ENCODE data around the gene CAND1.

CAND1 gene

DNA sequence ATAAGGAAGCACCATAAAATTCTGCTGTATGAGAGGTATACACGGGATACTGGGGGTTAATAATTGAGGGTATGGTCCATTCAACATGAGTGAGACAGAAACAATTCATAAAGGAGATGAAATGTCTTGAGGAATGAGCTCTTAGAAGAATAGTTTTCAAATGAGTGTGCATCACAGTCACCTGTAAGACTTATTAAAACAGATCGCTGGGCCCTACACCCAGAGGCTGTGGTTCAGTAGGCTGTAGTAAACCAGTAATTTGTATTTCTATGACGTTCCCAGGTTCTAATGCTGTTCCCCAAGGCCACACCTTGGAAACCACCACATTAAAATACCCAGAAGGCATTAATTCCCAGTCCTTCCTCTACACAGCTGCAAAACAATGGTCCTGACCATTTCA, 49.6 kb downstream of the CAND1 start:
- WGBS, result 94% methylated on average over 3 of the region's 3 CpGs
- Histone ChIP-seq H3K4me3 (ENCODE audit: low read length) (no peak overlapping the region), H3K9ac (ENCODE audit: low read depth, low read length) (no peak overlapping the region), H3K36me3 (ENCODE audit: insufficient read depth, low read length) (peaks cover 65% of the 10 kb centered on the region), H3K4me1 (ENCODE audit: insufficient read depth, low read length) (no peaks in the 10 kb centered on the region), H3K27me3 (ENCODE audit: insufficient read depth, low read length) (no peaks in the 10 kb centered on the region), H3K27ac (ENCODE audit: low read depth, low read length) (no peak overlapping the region), H3K9me3 (ENCODE audit: insufficient read depth, low read depth, low read length) (no peaks in the 10 kb centered on the region)

DNA sequence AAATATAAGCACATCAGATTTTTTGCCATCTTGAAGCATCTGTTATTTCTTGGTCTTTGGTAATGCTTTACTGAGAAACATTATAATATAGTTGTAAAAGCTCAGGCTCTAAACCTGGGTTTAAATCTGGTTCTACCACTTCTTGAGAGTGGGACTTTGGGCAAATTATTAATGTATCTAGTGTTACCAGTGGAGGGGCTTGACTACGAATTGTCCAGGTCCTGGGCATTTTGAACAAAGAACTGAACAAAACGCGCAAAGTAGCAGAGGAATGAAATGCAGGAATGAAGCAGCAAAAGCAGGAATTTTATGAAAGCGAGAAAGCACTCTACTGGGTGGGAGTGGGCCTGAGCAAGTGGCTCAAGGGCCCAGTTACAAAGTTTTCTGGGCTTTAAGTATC, 50.8 kb downstream of the CAND1 start:
- Histone ChIP-seq H3K27ac (ENCODE audit: low read depth, low read length) (no peak overlapping the region), H3K4me3 (ENCODE audit: low read length) (no peak overlapping the region), H3K36me3 (ENCODE audit: insufficient read depth, low read length) (peaks cover 54% of the 10 kb centered on the region), H3K9ac (ENCODE audit: low read depth, low read length) (no peak overlapping the region), H3K27me3 (ENCODE audit: insufficient read depth, low read length) (no peaks in the 10 kb centered on the region), H3K9me3 (ENCODE audit: insufficient read depth, low read depth, low read length) (peaks cover 5% of the 10 kb centered on the region; the same call in 1 of the 2 replicates), H3K4me1 (ENCODE audit: insufficient read depth, low read length) (no peaks in the 10 kb centered on the region)
- WGBS, result 94% methylated on average over 4 of the region's 4 CpGs

DNA sequence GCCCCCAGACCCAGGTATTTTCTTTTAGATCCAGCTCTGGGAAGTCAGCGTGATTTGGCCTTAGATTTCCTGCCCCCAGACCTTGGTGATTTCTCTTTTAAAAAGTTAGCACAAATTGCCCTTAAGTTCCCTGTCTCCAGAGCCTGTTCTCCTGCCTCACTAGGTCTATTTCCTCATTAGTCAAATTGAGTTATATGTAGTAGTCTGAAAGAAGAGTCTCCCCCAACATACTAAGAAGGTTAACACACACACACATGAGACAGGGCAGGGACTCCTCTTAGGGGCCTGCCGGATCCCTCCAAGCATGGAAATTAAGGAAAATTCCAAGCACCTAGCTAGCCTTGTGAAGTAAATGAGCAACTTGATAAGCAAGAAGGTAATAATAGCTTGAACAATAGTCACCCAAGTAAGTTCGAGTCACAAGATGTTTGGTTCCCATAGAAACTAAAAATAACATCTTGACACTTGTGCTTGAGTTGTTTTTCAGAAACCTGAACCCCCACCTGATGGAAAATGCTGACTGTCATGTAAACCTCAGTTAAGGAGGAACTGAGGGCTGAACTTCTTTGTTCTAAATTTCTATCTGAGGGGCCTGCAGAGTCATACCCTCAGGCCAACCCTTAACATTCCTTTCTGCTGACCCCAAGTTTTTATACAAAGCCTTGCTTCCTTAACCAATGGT, 51.6 kb downstream of the CAND1 start:
- Histone ChIP-seq H3K27ac (ENCODE audit: low read depth, low read length) (no peak overlapping the region), H3K4me1 (ENCODE audit: insufficient read depth, low read length) (no peaks in the 10 kb centered on the region), H3K27me3 (ENCODE audit: insufficient read depth, low read length) (no peaks in the 10 kb centered on the region), H3K9ac (ENCODE audit: low read depth, low read length) (no peak overlapping the region), H3K9me3 (ENCODE audit: insufficient read depth, low read depth, low read length) (peaks cover 5% of the 10 kb centered on the region; the same call in 1 of the 2 replicates), H3K36me3 (ENCODE audit: insufficient read depth, low read length) (peaks cover 48% of the 10 kb centered on the region), H3K4me3 (ENCODE audit: low read length) (no peak overlapping the region)
- WGBS, result 95% methylated on average over 3 of the region's 3 CpGs

GRCh38 chr12:67322580-67322979, 53.4 kb downstream of the CAND1 start:
- Histone ChIP-seq H3K4me3 (ENCODE audit: low read length) (no peak overlapping the region), H3K9ac (ENCODE audit: low read depth, low read length) (no peak overlapping the region), H3K4me1 (ENCODE audit: insufficient read depth, low read length) (no peaks in the 10 kb centered on the region), H3K9me3 (ENCODE audit: insufficient read depth, low read depth, low read length) (peaks cover 5% of the 10 kb centered on the region; the same call in 1 of the 2 replicates), H3K27me3 (ENCODE audit: insufficient read depth, low read length) (no peaks in the 10 kb centered on the region), H3K36me3 (ENCODE audit: insufficient read depth, low read length) (peaks cover 34% of the 10 kb centered on the region), H3K27ac (ENCODE audit: low read depth, low read length) (no peak overlapping the region)
- 88% methylated on average over 12 of the region's 12 CpGs for WGBS

DNA sequence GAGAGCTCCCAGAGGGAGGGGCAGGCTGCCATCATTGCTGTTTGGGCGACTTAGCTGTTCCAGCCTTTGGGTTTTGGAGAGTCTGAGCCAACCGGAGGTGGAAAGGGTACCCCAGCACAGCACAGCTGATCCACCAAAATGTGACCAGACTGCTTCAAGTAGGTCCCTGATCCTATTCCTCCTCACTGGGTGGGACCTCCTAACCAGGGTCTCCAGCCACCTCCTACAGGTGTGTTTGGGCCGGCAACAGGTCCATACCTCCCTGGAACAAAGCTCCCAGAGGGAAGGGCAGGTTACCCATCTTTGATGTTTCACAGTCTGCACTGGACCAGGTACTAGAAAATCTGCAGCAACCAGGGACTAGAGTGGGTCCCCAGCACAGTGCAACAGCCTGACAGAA, 53.8 kb downstream of the CAND1 start:
- peaks cover 31% of the 10 kb centered on the region for H3K36me3 ChIP-seq (ENCODE audit: insufficient read depth, low read length)
- H3K9me3 ChIP-seq (ENCODE audit: insufficient read depth, low read depth, low read length), result peaks cover 5% of the 10 kb centered on the region; the same call in 1 of the 2 replicates
- H3K4me1 ChIP-seq (ENCODE audit: insufficient read depth, low read length), result no peaks in the 10 kb centered on the region
- no peak overlapping the region for H3K27ac ChIP-seq (ENCODE audit: low read depth, low read length)
- no peaks in the 10 kb centered on the region for H3K27me3 ChIP-seq (ENCODE audit: insufficient read depth, low read length)
- H3K9ac ChIP-seq (ENCODE audit: low read depth, low read length), result no peak overlapping the region
- H3K4me3 ChIP-seq (ENCODE audit: low read length), result no peak overlapping the region
- WGBS, result 96% methylated on average over 3 of the region's 3 CpGs

- Histone ChIP-seq H3K4me3 (ENCODE audit: low read length) (no peak overlapping the region), H3K9me3 (ENCODE audit: insufficient read depth, low read depth, low read length) (peaks cover 5% of the 10 kb centered on the region; the same call in 1 of the 2 replicates), H3K36me3 (ENCODE audit: insufficient read depth, low read length) (peaks cover 6% of the 10 kb centered on the region; the same call in 1 of the 2 replicates), H3K27me3 (ENCODE audit: insufficient read depth, low read length) (no peaks in the 10 kb centered on the region), H3K4me1 (ENCODE audit: insufficient read depth, low read length) (no peaks in the 10 kb centered on the region), H3K9ac (ENCODE audit: low read depth, low read length) (no peak overlapping the region), H3K27ac (ENCODE audit: low read depth, low read length) (no peak overlapping the region)
Measured at GRCh38 chr12:67326637-67327036, 57.5 kb downstream of the CAND1 start.

DNA sequence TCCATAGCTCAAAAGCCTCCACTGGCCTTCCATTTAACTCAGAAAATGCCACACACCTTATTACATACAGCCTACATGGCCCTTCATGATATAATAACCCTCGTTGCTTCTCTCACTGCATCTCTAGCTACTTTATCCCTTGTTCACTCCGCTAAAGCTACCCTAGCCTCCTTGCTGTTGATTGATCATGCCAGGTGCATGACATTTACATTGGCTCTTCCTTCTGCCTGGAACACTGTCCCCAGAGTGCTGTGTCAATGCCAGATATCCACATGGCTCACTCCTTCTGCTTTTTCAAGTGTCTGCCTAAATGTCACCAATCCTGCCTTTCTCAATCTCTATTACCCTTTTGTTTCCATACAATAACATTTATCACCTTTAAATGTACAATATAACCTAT, 58.3 kb downstream of the CAND1 start:
- H3K4me1 ChIP-seq (ENCODE audit: insufficient read depth, low read length), result no peaks in the 10 kb centered on the region
- no peak overlapping the region for H3K4me3 ChIP-seq (ENCODE audit: low read length)
- peaks cover 5% of the 10 kb centered on the region; the same call in 1 of the 2 replicates for H3K9me3 ChIP-seq (ENCODE audit: insufficient read depth, low read depth, low read length)
- H3K36me3 ChIP-seq (ENCODE audit: insufficient read depth, low read length), result no peaks in the 10 kb centered on the region
- WGBS, result 90% methylated on average over 2 of the region's 2 CpGs
- no peak overlapping the region for H3K9ac ChIP-seq (ENCODE audit: low read depth, low read length)
- no peaks in the 10 kb centered on the region for H3K27me3 ChIP-seq (ENCODE audit: insufficient read depth, low read length)
- H3K27ac ChIP-seq (ENCODE audit: low read depth, low read length), result no peak overlapping the region

DNA sequence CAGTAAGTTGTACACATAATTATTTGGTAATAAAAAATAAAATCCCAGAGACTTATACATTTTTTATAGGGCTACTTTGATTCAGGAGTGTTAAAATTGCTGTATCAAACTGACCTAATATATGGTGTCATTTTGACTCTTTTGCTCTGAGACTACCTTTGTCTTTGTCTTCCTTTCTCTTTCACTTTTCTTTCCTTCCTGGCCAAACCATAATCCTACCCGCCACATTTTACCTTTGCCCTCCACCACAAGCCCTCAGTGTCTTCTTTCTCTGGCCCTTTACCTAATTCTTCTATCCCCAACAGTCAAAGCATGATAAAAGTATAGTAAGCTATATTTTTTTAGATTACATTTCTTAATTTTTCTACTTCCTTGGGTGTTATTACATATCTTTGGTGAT, 62.0 kb downstream of the CAND1 start:
- no peaks in the 10 kb centered on the region for H3K4me1 ChIP-seq (ENCODE audit: insufficient read depth, low read length)
- WGBS, result 93% methylated on average over 1 of the region's 1 CpG
- no peaks in the 10 kb centered on the region for H3K27me3 ChIP-seq (ENCODE audit: insufficient read depth, low read length)
- H3K9me3 ChIP-seq (ENCODE audit: insufficient read depth, low read depth, low read length), result no peaks in the 10 kb centered on the region
- no peak overlapping the region for H3K4me3 ChIP-seq (ENCODE audit: low read length)
- H3K36me3 ChIP-seq (ENCODE audit: insufficient read depth, low read length), result no peaks in the 10 kb centered on the region
- H3K27ac ChIP-seq (ENCODE audit: low read depth, low read length), result no peak overlapping the region
- no peak overlapping the region for H3K9ac ChIP-seq (ENCODE audit: low read depth, low read length)

DNA sequence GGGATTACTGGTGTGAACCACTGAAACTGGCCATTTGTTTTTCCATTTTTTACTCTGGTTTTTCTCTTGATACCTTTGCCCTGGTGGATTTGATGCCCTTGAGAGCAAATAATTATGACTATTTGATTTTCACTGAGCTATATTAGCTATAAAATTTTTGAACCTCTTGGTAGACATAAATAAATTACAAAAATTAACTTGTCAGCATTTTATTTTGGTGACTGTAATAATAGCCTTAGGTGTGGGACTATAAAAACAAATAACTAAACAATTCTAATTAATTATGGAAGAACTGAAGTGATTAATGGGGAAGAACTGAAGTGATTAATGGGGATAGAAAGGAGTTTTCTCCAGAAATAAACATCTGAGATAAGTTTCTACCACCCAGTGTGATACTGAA, 62.7 kb downstream of the CAND1 start:
- Histone ChIP-seq H3K9me3 (ENCODE audit: insufficient read depth, low read depth, low read length) (no peaks in the 10 kb centered on the region), H3K27me3 (ENCODE audit: insufficient read depth, low read length) (no peaks in the 10 kb centered on the region), H3K9ac (ENCODE audit: low read depth, low read length) (no peak overlapping the region), H3K36me3 (ENCODE audit: insufficient read depth, low read length) (no peaks in the 10 kb centered on the region), H3K4me3 (ENCODE audit: low read length) (no peak overlapping the region), H3K4me1 (ENCODE audit: insufficient read depth, low read length) (no peaks in the 10 kb centered on the region), H3K27ac (ENCODE audit: low read depth, low read length) (no peak overlapping the region)

GRCh38 chr12:67333649-67334048, 64.5 kb downstream of the CAND1 start:
- no peaks in the 10 kb centered on the region for H3K36me3 ChIP-seq (ENCODE audit: insufficient read depth, low read length)
- H3K4me1 ChIP-seq (ENCODE audit: insufficient read depth, low read length), result no peaks in the 10 kb centered on the region
- peaks cover 5% of the 10 kb centered on the region; the same call in 1 of the 2 replicates for H3K9me3 ChIP-seq (ENCODE audit: insufficient read depth, low read depth, low read length)
- no peaks in the 10 kb centered on the region for H3K27me3 ChIP-seq (ENCODE audit: insufficient read depth, low read length)
- H3K27ac ChIP-seq (ENCODE audit: low read depth, low read length), result no peak overlapping the region
- 91% methylated on average over 1 of the region's 1 CpG for WGBS
- H3K4me3 ChIP-seq (ENCODE audit: low read length), result no peak overlapping the region
- no peak overlapping the region for H3K9ac ChIP-seq (ENCODE audit: low read depth, low read length)

DNA sequence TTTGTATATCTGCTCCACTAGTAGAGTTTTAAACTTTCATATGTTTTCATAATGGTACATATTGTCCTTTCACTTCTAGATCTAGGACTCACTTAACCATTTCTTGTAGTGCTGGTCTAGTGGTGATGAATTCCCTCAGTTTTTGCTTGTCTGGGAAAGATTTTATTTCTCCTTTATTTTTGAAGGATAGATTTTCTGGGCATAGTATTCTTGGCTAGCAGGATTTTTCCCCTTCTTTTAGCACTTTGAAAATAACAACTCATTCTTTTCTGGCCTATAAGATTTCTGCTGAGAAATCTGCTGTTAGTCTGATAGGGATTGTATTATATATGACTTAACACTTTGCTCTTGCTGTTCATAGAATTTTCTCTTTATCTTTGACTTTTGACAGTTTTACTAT, 69.3 kb downstream of the CAND1 start:
- Histone ChIP-seq H3K4me3 (ENCODE audit: low read length) (no peak overlapping the region), H3K9me3 (ENCODE audit: insufficient read depth, low read depth, low read length) (peaks cover 17% of the 10 kb centered on the region; the same call in 1 of the 2 replicates), H3K27me3 (ENCODE audit: insufficient read depth, low read length) (no peaks in the 10 kb centered on the region), H3K27ac (ENCODE audit: low read depth, low read length) (no peak overlapping the region), H3K9ac (ENCODE audit: low read depth, low read length) (no peak overlapping the region), H3K4me1 (ENCODE audit: insufficient read depth, low read length) (no peaks in the 10 kb centered on the region), H3K36me3 (ENCODE audit: insufficient read depth, low read length) (no peaks in the 10 kb centered on the region)

DNA sequence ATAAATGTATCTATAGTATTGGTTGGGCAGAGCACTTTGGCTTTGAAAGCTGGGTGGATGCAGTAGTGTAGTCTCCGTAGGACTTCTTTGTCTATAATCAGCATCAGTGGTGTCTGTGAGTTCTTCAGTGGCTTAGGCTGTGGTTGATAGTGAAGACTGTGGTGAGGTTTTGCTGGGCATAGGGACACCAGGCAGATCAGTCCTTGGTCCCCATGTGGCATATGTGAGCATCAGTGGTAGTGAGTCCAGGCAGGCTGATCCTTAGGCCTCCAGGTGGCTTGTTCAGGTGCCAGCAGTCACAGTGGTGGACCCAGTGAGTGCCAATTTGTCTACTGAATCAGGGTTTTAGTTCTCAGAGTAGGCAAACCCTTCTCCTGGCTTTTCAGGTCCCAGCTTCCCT, 70.4 kb downstream of the CAND1 start:
- H3K9ac ChIP-seq (ENCODE audit: low read depth, low read length), result no peak overlapping the region
- H3K27ac ChIP-seq (ENCODE audit: low read depth, low read length), result no peak overlapping the region
- no peaks in the 10 kb centered on the region for H3K27me3 ChIP-seq (ENCODE audit: insufficient read depth, low read length)
- no peaks in the 10 kb centered on the region for H3K4me1 ChIP-seq (ENCODE audit: insufficient read depth, low read length)
- 93% methylated on average over 1 of the region's 1 CpG for WGBS
- H3K9me3 ChIP-seq (ENCODE audit: insufficient read depth, low read depth, low read length), result peaks cover 17% of the 10 kb centered on the region; the same call in 1 of the 2 replicates
- no peaks in the 10 kb centered on the region for H3K36me3 ChIP-seq (ENCODE audit: insufficient read depth, low read length)
- no peak overlapping the region for H3K4me3 ChIP-seq (ENCODE audit: low read length)

All from HUES64 (cell line).